ENCODE measurements around the gene ARL9. TPM values are rescaled to one million over a fixed set of nuclear protein-coding genes. Genes with fewer than 3 reads are reported as not detected.

ARL9 gene
- total and polyA plus RNA-seq, 9 of the 15 experiments (the other 6 are each of a cell fraction or from before 2014, with no cell fraction given), result 0.10 to 0.15 (median 0.11) TPM; not detected in 6

DNA sequence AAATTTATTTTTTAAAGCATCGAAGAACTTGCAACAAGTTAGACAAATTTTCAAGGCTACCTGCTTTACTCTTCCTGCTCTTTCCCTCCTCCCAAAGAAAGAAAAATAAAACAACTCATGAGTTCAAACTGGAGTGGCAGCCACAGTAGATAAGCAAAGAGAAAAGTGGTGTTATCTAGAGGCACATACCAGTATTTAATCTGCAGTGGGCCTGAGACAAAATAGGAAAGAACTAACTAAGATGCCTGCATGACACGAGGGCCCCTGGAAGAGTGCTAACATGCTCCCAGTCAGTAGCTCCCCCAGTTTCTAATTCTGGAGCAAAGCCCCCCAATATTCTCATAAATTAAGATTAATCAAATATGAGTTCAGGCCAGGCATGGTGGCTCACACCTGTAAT is 7.9 kb downstream of the ARL9 start (continued):
- TF ChIP-seq, protein P1, sequence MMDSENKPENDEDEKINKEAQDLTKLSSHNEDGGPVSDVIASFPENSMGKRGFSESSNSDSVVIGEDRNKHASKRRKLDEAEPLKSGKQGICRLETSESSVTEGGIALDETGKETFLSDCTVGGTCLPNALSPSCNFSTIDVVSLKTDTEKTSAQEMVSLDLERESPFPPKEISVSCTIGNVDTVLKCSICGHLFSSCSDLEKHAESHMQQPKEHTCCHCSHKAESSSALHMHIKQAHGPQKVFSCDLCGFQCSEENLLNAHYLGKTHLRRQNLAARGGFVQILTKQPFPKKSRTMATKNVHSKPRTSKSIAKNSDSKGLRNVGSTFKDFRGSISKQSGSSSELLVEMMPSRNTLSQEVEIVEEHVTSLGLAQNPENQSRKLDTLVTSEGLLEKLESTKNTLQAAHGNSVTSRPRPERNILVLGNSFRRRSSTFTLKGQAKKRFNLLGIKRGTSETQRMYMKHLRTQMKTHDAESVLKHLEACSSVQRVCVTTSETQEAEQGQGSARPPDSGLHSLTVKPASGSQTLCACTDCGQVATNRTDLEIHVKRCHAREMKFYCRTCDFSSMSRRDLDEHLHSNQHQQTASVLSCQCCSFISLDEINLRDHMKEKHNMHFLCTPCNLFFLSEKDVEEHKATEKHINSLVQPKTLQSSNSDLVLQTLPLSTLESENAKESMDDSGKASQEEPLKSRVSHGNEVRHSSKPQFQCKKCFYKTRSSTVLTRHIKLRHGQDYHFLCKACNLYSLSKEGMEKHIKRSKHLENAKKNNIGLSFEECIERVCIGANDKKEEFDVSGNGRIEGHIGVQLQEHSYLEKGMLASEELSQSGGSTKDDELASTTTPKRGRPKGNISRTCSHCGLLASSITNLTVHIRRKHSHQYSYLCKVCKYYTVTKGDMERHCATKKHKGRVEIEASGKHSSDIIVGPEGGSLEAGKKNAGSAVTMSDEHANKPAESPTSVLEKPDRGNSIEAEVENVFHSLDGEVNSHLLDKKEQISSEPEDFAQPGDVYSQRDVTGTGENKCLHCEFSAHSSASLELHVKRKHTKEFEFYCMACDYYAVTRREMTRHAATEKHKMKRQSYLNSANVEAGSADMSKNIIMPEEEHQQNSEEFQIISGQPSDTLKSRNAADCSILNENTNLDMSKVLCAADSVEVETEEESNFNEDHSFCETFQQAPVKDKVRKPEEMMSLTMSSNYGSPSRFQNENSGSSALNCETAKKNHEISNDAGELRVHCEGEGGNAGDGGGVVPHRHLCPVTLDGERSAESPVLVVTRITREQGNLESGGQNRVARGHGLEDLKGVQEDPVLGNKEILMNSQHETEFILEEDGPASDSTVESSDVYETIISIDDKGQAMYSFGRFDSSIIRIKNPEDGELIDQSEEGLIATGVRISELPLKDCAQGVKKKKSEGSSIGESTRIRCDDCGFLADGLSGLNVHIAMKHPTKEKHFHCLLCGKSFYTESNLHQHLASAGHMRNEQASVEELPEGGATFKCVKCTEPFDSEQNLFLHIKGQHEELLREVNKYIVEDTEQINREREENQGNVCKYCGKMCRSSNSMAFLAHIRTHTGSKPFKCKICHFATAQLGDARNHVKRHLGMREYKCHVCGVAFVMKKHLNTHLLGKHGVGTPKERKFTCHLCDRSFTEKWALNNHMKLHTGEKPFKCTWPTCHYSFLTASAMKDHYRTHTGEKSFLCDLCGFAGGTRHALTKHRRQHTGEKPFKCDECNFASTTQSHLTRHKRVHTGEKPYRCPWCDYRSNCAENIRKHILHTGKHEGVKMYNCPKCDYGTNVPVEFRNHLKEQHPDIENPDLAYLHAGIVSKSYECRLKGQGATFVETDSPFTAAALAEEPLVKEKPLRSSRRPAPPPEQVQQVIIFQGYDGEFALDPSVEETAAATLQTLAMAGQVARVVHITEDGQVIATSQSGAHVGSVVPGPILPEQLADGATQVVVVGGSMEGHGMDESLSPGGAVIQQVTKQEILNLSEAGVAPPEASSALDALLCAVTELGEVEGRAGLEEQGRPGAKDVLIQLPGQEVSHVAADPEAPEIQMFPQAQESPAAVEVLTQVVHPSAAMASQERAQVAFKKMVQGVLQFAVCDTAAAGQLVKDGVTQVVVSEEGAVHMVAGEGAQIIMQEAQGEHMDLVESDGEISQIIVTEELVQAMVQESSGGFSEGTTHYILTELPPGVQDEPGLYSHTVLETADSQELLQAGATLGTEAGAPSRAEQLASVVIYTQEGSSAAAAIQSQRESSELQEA (IDR thresholded peaks at IDR 0.05; ENCODE audit: low read depth), result no peak
- TF ChIP-seq NFATC3 (IDR thresholded peaks at IDR 0.05) (no peak), MTA1 (IDR thresholded peaks at IDR 0.05; ENCODE audit: borderline replicate concordance) (no peak), BRF1 (IDR thresholded peaks at IDR 0.05; ENCODE audit: borderline replicate concordance, extremely low read depth, insufficient read length) (no peak), BMI1 (IDR thresholded peaks at IDR 0.05; ENCODE audit: low read length) (no peak), CBX2 (IDR thresholded peaks at IDR 0.05; ENCODE audit: insufficient read depth, low read length, poor library complexity, severe bottlenecking) (no peak), CAMTA2 (CRISPR knock-in tag; conservative IDR thresholded peaks at IDR 0.05) (no peak), HSF4 (CRISPR knock-in tag; IDR thresholded peaks at IDR 0.05; ENCODE audit: borderline replicate concordance) (no peak), ZNF347 (CRISPR knock-in tag; IDR thresholded peaks at IDR 0.05; ENCODE audit: low read depth) (no peak)
- TF ChIP-seq, protein P2, sequence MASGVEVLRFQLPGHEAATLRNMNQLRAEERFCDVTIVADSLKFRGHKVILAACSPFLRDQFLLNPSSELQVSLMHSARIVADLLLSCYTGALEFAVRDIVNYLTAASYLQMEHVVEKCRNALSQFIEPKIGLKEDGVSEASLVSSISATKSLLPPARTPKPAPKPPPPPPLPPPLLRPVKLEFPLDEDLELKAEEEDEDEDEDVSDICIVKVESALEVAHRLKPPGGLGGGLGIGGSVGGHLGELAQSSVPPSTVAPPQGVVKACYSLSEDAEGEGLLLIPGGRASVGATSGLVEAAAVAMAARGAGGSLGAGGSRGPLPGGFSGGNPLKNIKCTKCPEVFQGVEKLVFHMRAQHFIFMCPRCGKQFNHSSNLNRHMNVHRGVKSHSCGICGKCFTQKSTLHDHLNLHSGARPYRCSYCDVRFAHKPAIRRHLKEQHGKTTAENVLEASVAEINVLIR (CRISPR knock-in tag; IDR thresholded peaks at IDR 0.05), result no peak
- TF ChIP-seq, protein P3, sequence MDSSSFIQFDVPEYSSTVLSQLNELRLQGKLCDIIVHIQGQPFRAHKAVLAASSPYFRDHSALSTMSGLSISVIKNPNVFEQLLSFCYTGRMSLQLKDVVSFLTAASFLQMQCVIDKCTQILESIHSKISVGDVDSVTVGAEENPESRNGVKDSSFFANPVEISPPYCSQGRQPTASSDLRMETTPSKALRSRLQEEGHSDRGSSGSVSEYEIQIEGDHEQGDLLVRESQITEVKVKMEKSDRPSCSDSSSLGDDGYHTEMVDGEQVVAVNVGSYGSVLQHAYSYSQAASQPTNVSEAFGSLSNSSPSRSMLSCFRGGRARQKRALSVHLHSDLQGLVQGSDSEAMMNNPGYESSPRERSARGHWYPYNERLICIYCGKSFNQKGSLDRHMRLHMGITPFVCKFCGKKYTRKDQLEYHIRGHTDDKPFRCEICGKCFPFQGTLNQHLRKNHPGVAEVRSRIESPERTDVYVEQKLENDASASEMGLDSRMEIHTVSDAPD (CRISPR knock-in tag; IDR thresholded peaks at IDR 0.05), result no peak
- TF ChIP-seq, protein P4, sequence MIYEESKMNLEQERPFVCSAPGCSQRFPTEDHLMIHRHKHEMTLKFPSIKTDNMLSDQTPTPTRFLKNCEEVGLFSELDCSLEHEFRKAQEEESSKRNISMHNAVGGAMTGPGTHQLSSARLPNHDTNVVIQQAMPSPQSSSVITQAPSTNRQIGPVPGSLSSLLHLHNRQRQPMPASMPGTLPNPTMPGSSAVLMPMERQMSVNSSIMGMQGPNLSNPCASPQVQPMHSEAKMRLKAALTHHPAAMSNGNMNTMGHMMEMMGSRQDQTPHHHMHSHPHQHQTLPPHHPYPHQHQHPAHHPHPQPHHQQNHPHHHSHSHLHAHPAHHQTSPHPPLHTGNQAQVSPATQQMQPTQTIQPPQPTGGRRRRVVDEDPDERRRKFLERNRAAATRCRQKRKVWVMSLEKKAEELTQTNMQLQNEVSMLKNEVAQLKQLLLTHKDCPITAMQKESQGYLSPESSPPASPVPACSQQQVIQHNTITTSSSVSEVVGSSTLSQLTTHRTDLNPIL (CRISPR knock-in tag; IDR thresholded peaks at IDR 0.05), result no peak
- TF ChIP-seq, protein P5, sequence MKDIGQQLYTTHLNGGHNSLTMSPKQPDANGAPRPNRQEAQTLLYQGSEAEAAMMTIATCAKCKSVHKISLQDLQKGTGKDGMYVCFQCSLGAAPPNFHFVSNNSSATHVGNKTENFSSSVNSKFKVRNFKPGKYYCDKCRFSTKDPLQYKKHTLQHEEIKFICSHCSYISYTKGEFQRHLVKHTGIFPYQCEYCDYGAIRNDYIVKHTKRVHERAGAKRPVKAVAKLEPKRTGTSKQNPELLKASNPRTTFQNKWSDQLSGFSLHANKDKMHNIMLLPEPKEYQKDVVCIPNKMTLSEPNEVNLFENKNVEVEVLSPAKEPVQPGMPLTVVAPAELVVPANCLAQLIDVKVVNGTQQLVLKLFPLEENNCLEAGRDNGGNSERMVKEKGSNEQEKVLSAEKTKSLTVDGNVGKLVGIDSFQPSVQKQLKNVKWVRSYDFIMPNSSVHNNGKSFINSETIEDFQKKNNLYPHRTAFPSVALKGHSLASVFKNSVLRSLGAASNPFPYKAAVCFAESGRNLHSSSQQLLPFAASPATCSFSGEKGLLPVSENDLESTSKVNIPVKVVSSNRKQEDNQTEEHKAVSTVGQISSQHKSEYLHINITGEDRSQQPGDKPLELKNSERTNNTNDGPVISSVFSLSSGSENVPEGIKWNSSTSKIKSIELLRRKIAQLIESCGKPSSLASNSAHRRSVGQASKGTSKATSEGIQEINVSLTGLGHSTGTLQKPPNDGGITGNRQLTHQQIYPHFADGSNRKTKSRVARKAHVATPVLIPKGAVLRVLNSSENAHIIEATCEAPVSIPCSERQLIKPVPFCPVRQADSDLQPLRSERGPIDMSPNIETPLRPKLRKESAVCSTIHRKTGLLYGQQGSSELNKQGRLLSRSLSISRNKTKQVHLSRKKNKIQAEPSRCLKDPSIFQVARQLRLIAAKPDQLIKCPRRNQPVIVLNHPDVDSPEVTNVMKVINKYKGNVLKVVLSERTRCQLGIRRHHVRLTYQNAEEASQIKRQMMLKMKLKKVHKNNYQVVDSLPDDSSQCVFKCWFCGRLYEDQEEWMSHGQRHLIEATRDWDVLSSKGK (CRISPR knock-in tag; IDR thresholded peaks at IDR 0.05), result no peak

Measured in K562 (cell line).